ACC112 (cell line): ENCODE data around the gene SLFN12L.
"Not testable (repeated sequence)": the region's sequence is repeated elsewhere in the genome, so short reads cannot be mapped to it uniquely, and the experiment has no call there.

Experiments used
- H2AFZ ChIP-seq: fragments of 200-600 bp; sonication (generic); one replicate; pipeline ENCODE4 v1.6.0; 2017; ENCODE audit warnings: antibody characterized with exemption, low read length; ENCODE audit not compliant: unreplicated experiment
- H3K27ac ChIP-seq: fragments of 200-600 bp; sonication (generic); 2 replicates; pipeline ENCODE4 v1.5.1; 2014; ENCODE audit warnings: low read depth, mild to moderate bottlenecking, antibody characterized with exemption, low read length, moderate library complexity
- H3K27me3 ChIP-seq: fragments of 200-600 bp; sonication (generic); 2 replicates; pipeline ENCODE4 v1.6.1; 2014; ENCODE audit warnings: mild to moderate bottlenecking, antibody characterized with exemption, low read length, moderate library complexity, mixed read lengths; ENCODE audit not compliant: insufficient read depth
- H3K36me3 ChIP-seq: fragments of 200-600 bp; sonication (generic); 2 replicates; pipeline ENCODE4 v1.6.1; 2016; ENCODE audit warnings: mild to moderate bottlenecking, antibody characterized with exemption, low read length, moderate library complexity, mixed read lengths; ENCODE audit not compliant: insufficient read depth
- H3K4me1 ChIP-seq: fragments of 200-600 bp; sonication (generic); one replicate; pipeline ENCODE4 v1.6.1; 2016; ENCODE audit warnings: low read length, mixed read lengths; ENCODE audit not compliant: insufficient read depth, unreplicated experiment, control insufficient read depth
- H3K4me3 ChIP-seq: fragments of 200-600 bp; sonication (generic); 2 replicates; pipeline ENCODE4 v1.5.1; 2014; ENCODE audit warnings: mild to moderate bottlenecking, low read depth, low read length
- H3K79me2 ChIP-seq: fragments of 200-600 bp; sonication (generic); one replicate; pipeline ENCODE4 v1.6.0; 2016; ENCODE audit warnings: low read length; ENCODE audit not compliant: control insufficient read depth, unreplicated experiment, insufficient read depth

Gene SLFN12L

GRCh38 chr17:35563181-35563580, 25.7 kb upstream of the SLFN12L start:
- not testable (repeated sequence) for H2AFZ ChIP-seq, H3K27ac ChIP-seq, H3K36me3 ChIP-seq, H3K27me3 ChIP-seq, H3K4me3 ChIP-seq, H3K79me2 ChIP-seq, H3K4me1 ChIP-seq

GRCh38 chr17:35560703-35561102, 23.2 kb upstream of the SLFN12L start, which contains the start of gene SLFN14:
SLFN14 (minus strand) TSS chr17:35560819; CDS start chr17:35558062, 2,757 bp downstream.
- 0 out of 2 replicates have a peak, but pooled peaks cover 10% of the 10 kb centered on the region for H3K27me3 ChIP-seq
- H3K27ac ChIP-seq, result no peak within 1 kb of the TSS
- H3K36me3 ChIP-seq, result no peaks in the 10 kb centered on the region
- H2AFZ ChIP-seq, result no peak within 1 kb of the TSS
- H3K4me3 ChIP-seq, result no peak within 1 kb of the TSS
- H3K79me2 ChIP-seq, result no peaks in the 10 kb centered on the region
- H3K4me1 ChIP-seq, result no peaks in the 10 kb centered on the region

- Histone ChIP-seq H3K27me3 (0 out of 2 replicates have a peak, but pooled peaks cover 10% of the 10 kb centered on the region), H2AFZ (no peak overlapping the region), H3K27ac (no peak overlapping the region), H3K4me1 (no peaks in the 10 kb centered on the region), H3K4me3 (no peak overlapping the region), H3K79me2 (no peaks in the 10 kb centered on the region), H3K36me3 (no peaks in the 10 kb centered on the region)
Observed at GRCh38 chr17:35559495-35560210, 22.2 kb upstream of the SLFN12L start.

DNA sequence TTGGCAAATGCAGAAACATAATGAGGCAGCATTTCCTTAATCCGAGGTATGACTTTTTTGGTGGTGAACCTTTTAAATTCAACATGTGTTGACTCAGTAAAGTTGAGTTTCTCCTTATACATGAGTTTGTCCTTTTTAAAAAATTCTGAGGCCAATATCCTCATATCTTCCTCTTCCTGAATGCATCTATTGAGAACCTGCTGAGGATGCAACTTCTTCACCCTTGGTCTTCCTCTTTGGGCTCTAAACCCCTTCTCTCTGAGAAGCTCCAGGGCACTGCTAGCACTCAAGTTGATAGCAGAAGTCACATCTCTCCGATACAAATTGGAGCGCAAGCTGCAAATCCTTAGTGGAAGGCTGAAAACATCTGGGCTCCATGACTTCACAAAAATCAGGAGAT, 19.9 kb upstream of the SLFN12L start:
- Histone ChIP-seq H3K27ac (no peak overlapping the region), H3K79me2 (no peaks in the 10 kb centered on the region), H3K36me3 (no peaks in the 10 kb centered on the region), H2AFZ (no peak overlapping the region), H3K27me3 (peaks cover 16% of the 10 kb centered on the region; the same call in 1 of the 2 replicates), H3K4me3 (no peak overlapping the region), H3K4me1 (no peaks in the 10 kb centered on the region)

DNA sequence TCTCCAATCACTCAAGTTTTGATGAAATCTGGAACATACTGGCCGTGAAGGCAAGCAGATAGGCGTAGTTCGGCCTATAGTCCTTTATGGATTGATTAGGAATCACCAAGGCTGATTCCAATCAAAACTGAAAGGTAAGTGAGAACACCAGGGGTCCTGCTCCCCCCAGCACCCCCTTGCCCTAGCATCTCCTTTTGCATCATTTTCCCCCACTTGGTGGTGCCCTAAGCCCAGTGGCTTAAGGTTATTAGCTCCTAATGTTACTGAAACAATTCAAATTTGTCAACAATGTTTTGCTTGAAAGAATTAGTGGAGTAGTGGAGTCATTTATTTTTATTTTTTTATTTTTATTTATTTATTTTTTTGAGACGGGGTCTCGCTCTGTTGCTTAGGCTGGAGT, 18.2 kb upstream of the SLFN12L start:
- no peak overlapping the region for H2AFZ ChIP-seq
- H3K27ac ChIP-seq, result no peak overlapping the region
- no peaks in the 10 kb centered on the region for H3K79me2 ChIP-seq
- peaks cover 16% of the 10 kb centered on the region; the same call in 1 of the 2 replicates for H3K27me3 ChIP-seq
- H3K4me1 ChIP-seq, result no peaks in the 10 kb centered on the region
- no peaks in the 10 kb centered on the region for H3K36me3 ChIP-seq
- H3K4me3 ChIP-seq, result no peak overlapping the region

GRCh38 chr17:35554668-35555067, 17.2 kb upstream of the SLFN12L start:
- H3K79me2 ChIP-seq, result no peaks in the 10 kb centered on the region
- no peaks in the 10 kb centered on the region for H3K36me3 ChIP-seq
- peaks cover 17% of the 10 kb centered on the region; the same call in 1 of the 2 replicates for H3K27me3 ChIP-seq
- H3K27ac ChIP-seq, result no peak overlapping the region
- H3K4me1 ChIP-seq, result no peaks in the 10 kb centered on the region
- no peak overlapping the region for H3K4me3 ChIP-seq
- H2AFZ ChIP-seq, result no peak overlapping the region

DNA sequence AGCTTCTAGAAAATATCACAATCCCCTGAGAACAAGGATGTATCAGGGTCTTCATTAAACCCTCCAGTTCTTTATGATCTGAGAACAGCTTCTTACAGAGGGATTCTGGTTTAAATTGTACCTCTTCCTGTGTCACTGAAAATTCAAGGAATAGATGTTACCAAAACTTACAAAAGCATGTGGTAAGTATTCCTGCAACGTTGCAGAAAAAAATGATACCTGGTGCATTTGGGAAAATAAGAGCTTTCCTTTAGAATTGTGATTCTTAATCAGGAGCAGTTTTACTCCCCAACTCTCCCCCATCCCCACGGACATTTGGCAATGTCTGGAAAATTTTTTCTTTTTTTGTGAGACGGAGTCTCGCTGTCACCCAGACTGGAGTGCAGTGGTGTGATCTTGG, 15.8 kb upstream of the SLFN12L start:
- Histone ChIP-seq H3K79me2 (no peaks in the 10 kb centered on the region), H3K4me1 (no peaks in the 10 kb centered on the region), H3K36me3 (no peaks in the 10 kb centered on the region), H3K4me3 (no peak overlapping the region), H2AFZ (no peak overlapping the region), H3K27me3 (peaks cover 29% of the 10 kb centered on the region), H3K27ac (no peak overlapping the region)

DNA sequence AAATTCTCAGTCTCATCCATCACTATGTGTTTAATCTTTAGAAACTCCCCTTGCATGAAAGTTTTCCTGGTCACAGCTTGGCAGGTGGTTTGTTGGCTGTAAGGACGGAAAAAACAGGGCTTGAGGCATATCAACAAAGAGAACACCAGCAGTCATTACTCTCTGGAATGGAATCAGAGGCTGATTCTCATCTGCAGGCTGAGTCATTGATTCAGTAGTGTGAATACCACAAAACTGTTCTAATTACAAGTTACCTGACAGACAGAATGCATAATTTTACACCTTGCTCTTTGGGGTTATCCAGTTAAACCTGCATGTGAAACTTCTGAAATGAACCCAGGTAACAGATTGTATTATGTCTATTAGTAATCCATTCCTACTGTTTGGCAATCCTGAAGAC, 11.5 kb upstream of the SLFN12L start:
- Histone ChIP-seq H3K27me3 (peaks cover 29% of the 10 kb centered on the region), H3K36me3 (no peaks in the 10 kb centered on the region), H3K4me3 (no peak overlapping the region), H3K79me2 (no peaks in the 10 kb centered on the region), H2AFZ (no peak overlapping the region), H3K4me1 (no peaks in the 10 kb centered on the region), H3K27ac (no peak overlapping the region)

DNA sequence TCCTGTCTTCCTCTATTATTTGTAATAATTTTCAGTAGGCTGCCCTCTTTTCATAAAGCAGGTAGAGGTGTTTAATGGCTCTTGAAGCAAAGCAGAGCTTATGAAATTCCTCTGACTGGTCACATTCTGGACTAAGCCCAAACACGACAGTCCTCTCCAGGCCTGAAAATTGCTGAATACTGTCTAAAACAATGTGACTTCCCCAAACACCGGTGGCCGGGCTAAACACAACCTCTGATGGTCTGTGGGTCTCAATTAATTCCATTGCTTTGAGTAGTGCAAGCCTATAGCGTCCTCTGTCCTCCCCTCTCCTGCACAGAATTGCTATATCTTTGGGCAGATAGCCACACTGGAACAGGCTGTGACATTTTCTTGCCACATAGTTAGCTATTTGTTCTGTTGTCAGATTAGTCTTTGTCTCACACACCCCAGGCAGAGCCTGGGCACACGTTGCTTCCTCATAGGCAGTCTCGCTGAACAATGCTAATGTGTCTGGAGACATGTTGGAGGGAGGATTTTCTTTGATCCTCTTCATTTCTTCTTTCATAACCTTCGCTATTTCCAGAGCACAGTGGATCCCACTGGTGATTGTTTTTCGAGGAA, 10.8 kb upstream of the SLFN12L start:
- H3K27me3 ChIP-seq, result peaks cover 29% of the 10 kb centered on the region
- H2AFZ ChIP-seq, result no peak overlapping the region
- H3K79me2 ChIP-seq, result no peaks in the 10 kb centered on the region
- H3K4me3 ChIP-seq, result no peak overlapping the region
- H3K36me3 ChIP-seq, result no peaks in the 10 kb centered on the region
- no peak overlapping the region for H3K27ac ChIP-seq
- H3K4me1 ChIP-seq, result no peaks in the 10 kb centered on the region

GRCh38 chr17:35546487-35546886, 9.0 kb upstream of the SLFN12L start:
- Histone ChIP-seq H3K27me3 (peaks cover 23% of the 10 kb centered on the region), H3K4me3 (no peak overlapping the region), H3K4me1 (no peaks in the 10 kb centered on the region), H2AFZ (no peak overlapping the region), H3K79me2 (no peaks in the 10 kb centered on the region), H3K36me3 (no peaks in the 10 kb centered on the region), H3K27ac (no peak overlapping the region)

GRCh38 chr17:35545150-35545549, 7.7 kb upstream of the SLFN12L start:
- peaks cover 6% of the 10 kb centered on the region for H3K4me1 ChIP-seq
- H2AFZ ChIP-seq, result no peak overlapping the region
- no peak overlapping the region for H3K4me3 ChIP-seq
- peaks cover 23% of the 10 kb centered on the region for H3K27me3 ChIP-seq
- no peak overlapping the region for H3K27ac ChIP-seq
- no peaks in the 10 kb centered on the region for H3K79me2 ChIP-seq
- no peaks in the 10 kb centered on the region for H3K36me3 ChIP-seq
